Vagina (tissue), 2 donors: ENCODE results near the gene TRIM39.

Experiments
- CTCF ChIP-seq, 3 experiments: fragments of 450-650 bp in 2 of 3; fragments of 200-600 bp in 1 of 3; sonication (generic) in 1 of 3; IDR thresholded peaks; one replicate each; pipeline ENCODE4 v1.5.1; 2017 to 2019; ENCODE audit warnings: antibody characterized with exemption in 3 of 3, mild to moderate bottlenecking in 2 of 3, moderate library complexity in 2 of 3
- POLR2A ChIP-seq, 2 donors: fragments of 450-650 bp; IDR thresholded peaks; one replicate each; pipeline ENCODE4 v1.6.1; 2017; ENCODE audit warnings: antibody characterized with exemption in 2 of 2, mild to moderate bottlenecking in 2 of 2, moderate library complexity in 2 of 2

DNA sequence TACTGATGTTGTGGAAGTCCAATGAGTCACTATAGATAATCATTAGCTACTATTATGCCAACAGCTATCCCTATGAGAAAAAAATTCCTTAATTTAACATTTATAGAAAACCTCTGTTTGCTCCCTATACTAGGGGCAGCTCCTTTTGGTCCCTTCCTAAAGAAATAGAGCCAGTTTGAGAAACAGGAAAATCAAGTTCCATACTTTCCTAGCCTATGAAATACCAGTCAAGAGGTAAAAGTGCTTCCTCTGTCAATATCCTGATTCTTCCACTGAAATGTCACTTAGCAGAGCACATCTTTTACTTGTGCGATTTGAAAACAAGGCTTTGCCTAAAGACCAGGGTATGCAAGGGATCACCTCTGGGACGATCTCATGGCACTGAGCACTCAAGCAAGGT is 14.5 kb upstream of the TRIM39 start:
- TF ChIP-seq CTCF (IDR thresholded peaks at IDR 0.05) (no peak), POLR2A (IDR thresholded peaks at IDR 0.05) (no peak)
